ENCODE results near the gene INPP5E. TPM values are rescaled to one million over a fixed set of nuclear protein-coding genes. Genes with fewer than 3 reads are reported as not detected.
A peak's percentile ranks its signal among the peaks of the same experiment; 100 is the strongest.

The INPP5E gene
- total and polyA plus RNA-seq, 3 donors from 2014 or later: 22.1 to 38.0 (median 32.2) TPM

DNA sequence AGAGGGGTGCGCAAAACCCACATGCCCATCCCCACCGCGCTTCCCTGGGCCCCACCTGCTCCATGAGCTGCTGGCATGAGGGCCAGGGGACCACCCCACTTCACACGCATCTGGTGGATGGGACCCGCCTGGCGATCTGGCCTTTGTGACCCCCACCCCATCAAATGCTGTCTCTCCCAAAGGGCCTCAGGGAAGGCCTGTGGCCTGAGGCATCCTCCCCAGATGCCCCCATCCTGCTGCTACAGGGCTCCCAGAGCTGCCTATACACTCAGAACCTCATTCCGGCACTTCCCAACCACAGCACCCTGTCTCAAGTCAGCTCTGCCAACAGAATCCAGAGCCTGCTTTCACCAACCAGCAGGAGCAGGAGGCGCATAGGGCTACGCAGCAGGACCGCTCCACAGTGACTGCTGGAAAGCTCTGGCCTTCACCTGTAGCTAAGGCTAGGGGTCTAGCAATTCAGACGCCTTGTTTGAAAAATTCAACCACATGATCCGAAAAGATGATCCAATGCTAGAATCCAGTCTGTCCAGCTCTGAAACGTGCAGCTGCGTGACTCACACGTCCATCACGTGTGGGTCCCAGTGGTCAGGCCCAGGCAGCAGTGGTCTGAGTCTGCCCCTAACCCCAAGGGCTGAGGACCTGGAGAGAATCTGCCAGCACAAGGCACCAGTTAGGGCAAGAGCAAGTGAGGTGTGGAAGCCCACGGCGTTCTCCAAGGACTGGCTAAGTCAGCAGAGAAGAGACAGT lies 38.3 kb downstream of the INPP5E start:
- Histone ChIP-seq H3K4me3 (no peak overlapping the region), H3K4me1 (peaks cover 13% of the 10 kb centered on the region), H3K9me3 (no peaks in the 10 kb centered on the region), H3K27me3 (no peaks in the 10 kb centered on the region), H3K36me3 (ENCODE audit: low read depth, missing control alignments) (no peaks in the 10 kb centered on the region), H3K27ac (no peak overlapping the region)
- no peak for DNase-seq
- TF ChIP-seq POLR2A (IDR thresholded peaks at IDR 0.05): no peak
- TF ChIP-seq, protein P1, sequence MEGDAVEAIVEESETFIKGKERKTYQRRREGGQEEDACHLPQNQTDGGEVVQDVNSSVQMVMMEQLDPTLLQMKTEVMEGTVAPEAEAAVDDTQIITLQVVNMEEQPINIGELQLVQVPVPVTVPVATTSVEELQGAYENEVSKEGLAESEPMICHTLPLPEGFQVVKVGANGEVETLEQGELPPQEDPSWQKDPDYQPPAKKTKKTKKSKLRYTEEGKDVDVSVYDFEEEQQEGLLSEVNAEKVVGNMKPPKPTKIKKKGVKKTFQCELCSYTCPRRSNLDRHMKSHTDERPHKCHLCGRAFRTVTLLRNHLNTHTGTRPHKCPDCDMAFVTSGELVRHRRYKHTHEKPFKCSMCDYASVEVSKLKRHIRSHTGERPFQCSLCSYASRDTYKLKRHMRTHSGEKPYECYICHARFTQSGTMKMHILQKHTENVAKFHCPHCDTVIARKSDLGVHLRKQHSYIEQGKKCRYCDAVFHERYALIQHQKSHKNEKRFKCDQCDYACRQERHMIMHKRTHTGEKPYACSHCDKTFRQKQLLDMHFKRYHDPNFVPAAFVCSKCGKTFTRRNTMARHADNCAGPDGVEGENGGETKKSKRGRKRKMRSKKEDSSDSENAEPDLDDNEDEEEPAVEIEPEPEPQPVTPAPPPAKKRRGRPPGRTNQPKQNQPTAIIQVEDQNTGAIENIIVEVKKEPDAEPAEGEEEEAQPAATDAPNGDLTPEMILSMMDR (IDR thresholded peaks at IDR 0.05): no peak
- intact Hi-C loops (cut with DNase I; ENCODE audit: low total_unique reads): no loop called here
- 88 to 90% methylated on average over 18 of the region's 18 CpGs for WGBS, 2 donors

GRCh38 chr9:136400038-136400834 lies 39.4 kb downstream of the INPP5E start, which contains the start of gene SNAPC4:
SNAPC4 (minus strand) TSS chr9:136400170; CDS start chr9:136398428, 1,742 bp downstream.
- Histone ChIP-seq H3K36me3 (ENCODE audit: low read depth, missing control alignments) (no peaks in the 10 kb centered on the region), H3K4me3 (peak within 1 kb of the TSS; percentile 76 to 84), H3K27ac (peak within 1 kb of the TSS; percentile 28 to 56), H3K9me3 (no peaks in the 10 kb centered on the region), H3K27me3 (no peaks in the 10 kb centered on the region), H3K4me1 (peaks cover 13% of the 10 kb centered on the region)
- TF ChIP-seq, protein P1 (IDR thresholded peaks at IDR 0.05): peak; percentile 96 to 99 (median 98)
- no peak for TF ChIP-seq POLR2A (IDR thresholded peaks at IDR 0.05)
- peak; percentile 87 for DNase-seq
- intact Hi-C loops (cut with DNase I; ENCODE audit: low total_unique reads): no loop called here
- WGBS, 2 donors: 4 to 10% methylated on average over 12 to 71 of the region's 71 CpGs

- Histone ChIP-seq H3K27ac (peak overlapping the region in 1 of 2 donors; percentile 56), H3K27me3 (no peaks in the 10 kb centered on the region), H3K36me3 (ENCODE audit: low read depth, missing control alignments) (no peaks in the 10 kb centered on the region), H3K4me1 (peaks cover 13% of the 10 kb centered on the region), H3K9me3 (no peaks in the 10 kb centered on the region), H3K4me3 (peak overlapping the region; percentile 76 to 84)
- intact Hi-C loops (cut with DNase I; ENCODE audit: low total_unique reads): no loop called here
- 1% methylated on average over 16 to 55 of the region's 67 CpGs for WGBS, 2 donors
- TF ChIP-seq, protein P1 (IDR thresholded peaks at IDR 0.05): no peak
- no peak for TF ChIP-seq POLR2A (IDR thresholded peaks at IDR 0.05)
- DNase-seq: peak; percentile 42
Measured at GRCh38 chr9:136399176-136400037, 40.2 kb downstream of the INPP5E start.

GRCh38 chr9:136398286-136398685 lies 41.4 kb downstream of the INPP5E start:
- Histone ChIP-seq H3K9me3 (no peaks in the 10 kb centered on the region), H3K27me3 (no peaks in the 10 kb centered on the region), H3K4me1 (peaks cover 13% of the 10 kb centered on the region), H3K27ac (no peak overlapping the region), H3K36me3 (ENCODE audit: low read depth, missing control alignments) (no peaks in the 10 kb centered on the region), H3K4me3 (no peak overlapping the region)
- intact Hi-C loops (cut with DNase I; ENCODE audit: low total_unique reads): no loop called here
- TF ChIP-seq, protein P1 (IDR thresholded peaks at IDR 0.05): no peak
- TF ChIP-seq POLR2A (IDR thresholded peaks at IDR 0.05): no peak
- 89 to 94% methylated on average over 10 to 12 of the region's 12 CpGs for WGBS, 2 donors
- DNase-seq: no peak
